Hepatocyte (in vitro differentiated cells): Measurements from ENCODE around the gene KCTD17.

Experiments used
- EZH2 ChIP-seq: fragments of 200-600 bp; sonication (generic); IDR thresholded peaks from 2 replicates; pipeline ENCODE4 v1.6.1; 2016; ENCODE audit warnings: antibody characterized with exemption, mild to moderate bottlenecking, borderline replicate concordance
- TF ChIP-seq, protein P1 (sequence below): fragments of 200-600 bp; sonication (generic); IDR thresholded peaks from 2 replicates; pipeline ENCODE4 v1.5.1; 2016; ENCODE audit warnings: antibody characterized with exemption, mild to moderate bottlenecking; ENCODE audit not compliant: poor library complexity

DNA sequence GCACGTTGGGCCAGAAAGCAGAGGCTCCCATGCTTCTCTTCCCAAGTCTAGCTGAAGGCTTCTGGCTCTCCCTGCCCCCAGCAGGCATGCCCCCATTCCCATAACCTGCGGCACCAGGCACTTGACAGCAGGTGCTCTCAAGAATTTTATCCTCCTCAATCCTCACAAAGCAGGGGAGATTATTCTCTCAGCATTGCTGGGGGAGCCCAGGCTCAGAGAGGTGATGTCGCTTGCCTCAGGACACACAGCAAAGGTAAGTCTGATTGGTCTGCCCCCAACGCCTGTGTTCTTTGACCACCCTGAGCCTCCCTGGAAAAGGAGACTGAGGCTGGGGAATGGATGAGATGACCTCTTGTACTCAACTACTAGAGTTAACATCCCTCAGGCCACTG, 37.1 kb upstream of the KCTD17 start:
- TF ChIP-seq, protein P1, sequence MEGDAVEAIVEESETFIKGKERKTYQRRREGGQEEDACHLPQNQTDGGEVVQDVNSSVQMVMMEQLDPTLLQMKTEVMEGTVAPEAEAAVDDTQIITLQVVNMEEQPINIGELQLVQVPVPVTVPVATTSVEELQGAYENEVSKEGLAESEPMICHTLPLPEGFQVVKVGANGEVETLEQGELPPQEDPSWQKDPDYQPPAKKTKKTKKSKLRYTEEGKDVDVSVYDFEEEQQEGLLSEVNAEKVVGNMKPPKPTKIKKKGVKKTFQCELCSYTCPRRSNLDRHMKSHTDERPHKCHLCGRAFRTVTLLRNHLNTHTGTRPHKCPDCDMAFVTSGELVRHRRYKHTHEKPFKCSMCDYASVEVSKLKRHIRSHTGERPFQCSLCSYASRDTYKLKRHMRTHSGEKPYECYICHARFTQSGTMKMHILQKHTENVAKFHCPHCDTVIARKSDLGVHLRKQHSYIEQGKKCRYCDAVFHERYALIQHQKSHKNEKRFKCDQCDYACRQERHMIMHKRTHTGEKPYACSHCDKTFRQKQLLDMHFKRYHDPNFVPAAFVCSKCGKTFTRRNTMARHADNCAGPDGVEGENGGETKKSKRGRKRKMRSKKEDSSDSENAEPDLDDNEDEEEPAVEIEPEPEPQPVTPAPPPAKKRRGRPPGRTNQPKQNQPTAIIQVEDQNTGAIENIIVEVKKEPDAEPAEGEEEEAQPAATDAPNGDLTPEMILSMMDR, result no peak
- TF ChIP-seq EZH2, result no peak
